RKO (cell line): ENCODE results near the gene ITPKB.
A peak's percentile ranks its signal among the peaks of the same experiment; 100 is the strongest.
"Not testable (repeated sequence)": the region's sequence is repeated elsewhere in the genome, so short reads cannot be mapped to it uniquely, and the experiment has no call there.

ENCODE experiments used
- DNase-seq: peaks from one replicate; pipeline ENCODE4 v3.0.0-alpha.2; 2016; ENCODE audit warnings: low spot score

ITPKB gene

DNA sequence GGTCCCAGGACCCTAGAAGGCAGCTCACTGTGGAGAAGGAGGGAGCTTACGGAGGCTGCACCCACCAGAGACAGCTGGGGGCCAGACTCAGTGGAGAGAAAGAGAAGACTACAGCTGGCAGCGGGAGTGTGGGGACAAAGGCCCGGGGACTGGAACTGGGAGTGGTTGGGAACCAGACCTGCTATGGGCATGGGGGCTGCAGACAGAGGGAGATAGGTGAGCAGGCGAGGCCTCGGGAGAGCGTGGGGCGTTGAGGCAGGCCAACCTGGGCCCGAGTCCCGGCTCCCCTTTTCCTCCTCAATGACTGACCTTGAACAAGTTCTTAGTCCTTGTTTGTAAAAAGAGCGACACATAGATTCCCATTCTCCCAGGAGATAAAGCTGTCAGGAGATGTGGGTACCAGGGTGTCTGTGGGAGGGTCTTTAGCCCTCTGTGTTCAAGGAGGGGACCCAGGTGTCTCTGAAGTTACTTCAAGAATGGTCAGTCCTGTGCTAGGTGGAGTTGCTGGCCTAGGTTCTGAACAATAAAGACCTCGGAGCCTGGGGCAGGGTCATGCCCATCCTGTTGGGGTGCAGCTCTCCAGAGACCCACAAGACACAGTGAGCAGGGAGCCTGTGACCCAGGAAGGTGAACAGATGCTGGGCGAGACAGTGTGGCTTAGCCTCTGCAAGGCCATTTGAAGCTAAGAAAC lies 87.9 kb downstream of the ITPKB start:
- DNase-seq, result no peak

DNA sequence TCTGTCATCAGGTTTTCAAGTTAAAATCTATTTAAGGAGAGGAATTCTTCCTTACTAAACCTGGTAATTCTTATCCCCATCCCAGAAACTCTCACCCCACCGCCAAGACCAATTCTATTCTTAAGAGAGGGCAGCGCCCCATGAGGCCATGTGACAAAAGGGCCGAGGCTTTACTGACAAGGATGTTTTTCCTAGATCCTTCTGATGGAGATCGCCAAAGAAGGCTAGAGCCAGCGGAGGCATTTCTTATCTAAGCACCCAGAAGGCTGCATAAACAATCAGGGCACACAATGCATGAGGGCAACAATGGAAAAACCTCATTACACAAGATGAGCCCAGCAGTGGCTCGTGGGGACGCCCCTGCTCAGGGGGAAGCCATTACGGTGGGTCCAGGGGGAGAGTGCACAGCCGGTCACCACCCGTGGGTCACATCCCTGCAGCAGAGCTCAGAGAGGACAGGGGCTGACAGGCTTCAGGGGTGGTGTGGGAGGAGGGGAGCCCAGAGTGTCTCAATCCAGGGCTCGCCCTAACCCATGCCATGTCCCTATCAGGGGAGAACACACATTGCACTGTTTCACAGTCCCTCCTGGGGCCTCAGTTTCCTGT lies 88.7 kb downstream of the ITPKB start:
- DNase-seq, result no peak

DNA sequence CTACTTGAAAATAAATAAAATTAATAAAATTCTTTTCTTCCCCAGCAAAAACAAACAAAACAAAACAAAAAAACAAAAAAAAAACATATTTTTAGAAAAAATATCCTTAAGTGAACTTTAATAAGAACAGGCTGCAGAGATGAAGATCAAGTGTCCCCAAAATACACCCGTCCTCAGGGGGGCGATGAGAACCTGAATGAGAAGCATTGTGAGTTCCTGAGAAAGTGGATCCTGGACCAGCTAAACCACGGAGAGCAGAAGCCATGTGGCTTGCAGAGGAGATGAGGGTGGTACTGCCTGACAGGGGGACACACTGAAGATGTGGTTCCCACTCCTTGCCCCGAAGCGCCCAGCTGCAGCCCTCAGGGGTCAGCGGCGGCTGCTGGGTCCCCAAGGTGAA lies 89.3 kb downstream of the ITPKB start:
- DNase-seq, result peak; percentile 9

DNA sequence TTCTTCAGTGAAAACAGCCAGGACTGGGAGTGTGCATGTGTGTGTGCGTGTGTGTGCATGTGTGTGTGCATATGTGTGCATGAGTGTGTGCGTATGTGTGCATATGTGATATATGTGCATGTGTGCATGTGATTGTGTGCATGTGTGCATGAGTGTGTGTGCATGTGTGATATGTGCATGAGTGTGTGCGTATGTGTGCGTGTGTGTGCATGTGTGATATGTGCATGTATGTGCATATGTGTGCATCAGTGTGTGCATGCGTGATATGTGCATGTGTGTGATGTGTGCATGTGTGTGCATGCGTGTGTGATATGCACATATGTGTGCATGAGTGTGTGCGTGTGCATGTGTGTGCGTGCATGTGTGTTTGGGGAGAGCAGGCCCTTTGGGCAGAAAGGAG lies 89.8 kb downstream of the ITPKB start:
- no peak for DNase-seq

DNA sequence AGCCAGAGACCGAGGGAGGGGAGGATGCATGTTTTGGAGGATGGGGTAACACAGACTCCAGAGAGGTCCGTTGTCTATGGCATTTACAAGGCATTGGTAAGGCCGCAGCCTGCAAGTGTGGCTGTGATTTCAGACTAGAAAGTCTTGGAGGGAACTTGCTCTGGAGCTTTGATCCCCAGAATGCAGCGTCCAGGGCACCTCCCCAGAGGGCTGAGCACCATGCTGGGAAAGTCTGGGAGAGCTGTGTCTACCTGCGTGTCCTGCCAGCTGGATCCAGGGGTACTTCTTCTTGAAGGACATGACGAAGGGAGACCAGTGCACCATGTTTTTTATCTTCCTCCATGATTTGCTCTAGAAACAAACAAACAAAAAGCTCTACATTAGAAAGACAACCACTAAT lies 90.7 kb downstream of the ITPKB start:
- DNase-seq, result no peak

DNA sequence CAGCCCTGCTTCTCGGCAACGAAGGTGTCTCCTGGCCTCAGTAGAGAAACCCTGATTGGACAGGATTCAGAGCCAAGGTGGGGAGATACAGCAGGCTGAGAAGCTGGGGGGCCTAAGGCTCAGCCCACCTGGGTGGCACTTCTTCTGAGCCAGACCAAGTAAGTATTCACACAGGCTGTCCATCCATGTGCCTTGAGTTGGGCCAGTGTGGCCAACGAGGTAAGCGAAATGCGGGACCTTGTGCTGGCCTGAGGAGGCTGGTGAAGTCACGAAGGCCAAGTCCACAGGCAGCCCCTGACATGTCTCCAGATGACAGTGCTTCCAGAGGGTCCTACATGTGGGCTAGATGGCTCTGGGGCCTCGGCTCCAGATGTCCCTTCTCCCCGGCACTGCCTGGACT lies 91.4 kb downstream of the ITPKB start:
- DNase-seq, result no peak

DNA sequence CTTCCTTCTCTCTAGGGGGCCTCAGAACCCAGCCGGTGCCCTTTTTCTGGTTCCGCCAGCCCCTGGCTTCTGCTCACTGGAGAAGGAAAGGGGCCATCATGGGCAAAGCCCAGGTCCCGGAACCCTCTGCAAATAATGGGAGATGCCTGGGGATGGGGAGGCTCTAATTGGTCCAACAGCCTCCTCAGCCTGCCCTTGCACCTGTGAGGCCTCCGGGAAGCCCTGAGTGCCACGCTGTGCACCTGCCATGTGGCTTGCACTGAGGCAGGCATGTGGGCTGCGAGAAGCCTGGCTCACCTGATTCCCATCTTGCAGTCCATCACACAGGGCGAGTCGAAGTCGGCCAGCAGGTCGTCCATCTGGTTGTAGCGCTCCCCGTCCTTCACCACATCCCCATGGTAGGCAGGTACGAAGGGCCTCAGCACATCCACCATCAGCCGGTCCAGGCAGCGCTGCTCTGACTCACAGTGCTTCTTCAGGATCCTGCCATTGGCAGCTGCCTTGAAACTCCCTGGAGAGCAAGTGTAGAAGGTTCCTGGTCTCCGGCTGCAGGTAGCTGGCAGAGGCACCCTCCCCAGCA lies 92.1 kb downstream of the ITPKB start:
- no peak for DNase-seq

DNA sequence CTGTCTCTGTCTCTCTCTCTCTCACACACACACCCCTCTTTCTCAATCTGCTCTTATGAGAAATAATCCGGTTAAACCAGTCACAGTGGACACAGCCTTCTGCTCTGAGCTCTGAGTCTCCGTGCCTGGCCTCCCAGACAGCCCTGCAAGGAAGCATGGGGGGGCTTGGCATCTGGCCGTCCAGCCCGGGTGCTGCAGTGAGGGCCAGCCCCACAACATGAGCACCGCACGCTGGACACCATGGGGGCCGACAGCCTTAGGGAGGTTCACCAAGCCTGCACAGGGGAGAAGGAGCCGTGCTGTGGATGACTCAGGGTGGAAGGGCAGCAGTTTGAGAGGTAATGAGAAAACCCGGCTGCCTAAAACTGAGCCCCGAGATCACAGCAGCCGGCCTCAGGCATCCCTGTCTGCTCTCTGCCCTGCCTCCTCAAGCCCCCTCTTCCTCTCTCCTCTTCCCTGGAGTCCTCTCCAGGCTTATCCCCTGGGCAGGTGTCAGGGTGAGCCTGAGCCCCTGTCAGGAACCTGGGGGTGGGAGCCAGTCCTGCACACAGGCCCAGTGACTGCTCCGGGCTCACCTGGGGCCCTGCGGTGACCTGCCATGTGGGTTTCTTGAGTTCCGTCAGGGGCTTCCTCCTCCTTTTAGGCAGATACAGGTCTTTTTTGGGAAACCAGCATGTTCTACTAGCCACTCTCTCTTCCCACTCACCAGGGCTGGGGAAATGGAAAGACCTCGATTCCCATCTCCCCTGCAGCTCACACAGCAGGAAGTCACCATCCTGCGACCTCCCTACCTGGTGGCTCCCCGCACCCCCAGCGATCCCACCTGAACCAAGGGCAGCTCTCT lies 92.8 kb downstream of the ITPKB start:
- no peak for DNase-seq

DNA sequence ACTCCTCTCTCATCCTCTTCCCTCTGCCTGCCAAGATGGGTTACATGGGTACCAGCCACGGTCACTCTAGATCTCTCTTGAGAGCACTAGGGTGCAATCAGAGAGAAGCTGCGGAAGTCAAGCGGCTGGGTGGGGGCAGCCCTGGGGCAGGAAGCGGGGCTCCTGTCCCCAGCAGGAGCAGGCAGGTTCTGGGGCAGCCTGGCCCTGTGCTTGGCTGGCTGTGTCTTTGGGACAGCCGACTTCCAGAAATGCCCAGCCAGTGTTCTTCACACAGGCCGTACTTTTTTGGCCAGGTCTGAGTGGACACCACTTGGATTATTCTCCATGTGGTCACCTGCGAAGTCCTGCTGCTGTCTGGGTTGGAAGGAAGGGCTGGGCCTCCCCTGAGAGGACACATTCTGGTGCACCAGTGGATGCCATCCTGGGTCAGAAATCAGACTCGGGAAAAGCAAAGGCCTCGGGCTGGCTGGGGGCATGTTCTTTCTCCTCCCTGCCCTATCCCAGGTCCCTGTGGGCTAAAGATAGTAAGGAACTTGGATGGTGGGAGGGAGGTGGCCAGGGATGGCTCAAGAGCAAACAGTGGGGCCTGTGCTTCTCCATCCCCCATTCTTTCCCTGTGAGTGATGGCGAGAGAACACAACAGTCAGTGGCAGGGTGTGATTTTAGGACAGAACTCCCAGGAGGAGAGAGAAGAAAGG lies 93.7 kb downstream of the ITPKB start:
- DNase-seq, result no peak

DNA sequence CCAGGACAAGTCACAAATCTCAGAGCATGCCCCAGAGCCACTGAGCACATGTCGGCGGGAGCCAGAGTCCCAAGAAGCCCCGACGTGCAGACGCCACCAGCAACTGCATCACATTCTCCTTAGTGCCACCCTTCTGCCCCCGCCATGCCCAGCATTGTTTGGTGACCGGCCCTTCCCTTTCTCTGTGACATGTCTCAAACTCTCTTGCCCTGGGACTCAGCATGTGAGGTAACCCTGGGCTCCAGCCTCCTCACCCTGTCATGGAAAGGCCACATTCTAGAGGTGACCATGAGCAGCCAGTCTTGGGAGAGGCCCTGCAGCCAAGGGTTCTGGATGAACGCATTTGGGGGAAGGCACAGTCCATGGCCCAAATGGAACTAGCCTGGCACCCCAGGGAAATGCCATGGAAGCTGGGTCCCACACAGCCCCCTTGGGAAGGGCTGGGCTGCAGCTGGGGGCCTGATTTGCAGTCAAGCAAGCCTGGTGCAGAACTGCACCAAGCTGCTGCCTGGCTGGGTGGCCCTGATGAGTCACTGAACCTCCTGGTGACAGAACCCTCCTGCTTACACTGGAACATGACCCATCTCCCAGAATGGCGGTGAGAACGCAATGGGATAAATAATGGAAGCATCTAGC lies 94.4 kb downstream of the ITPKB start:
- no peak for DNase-seq

DNA sequence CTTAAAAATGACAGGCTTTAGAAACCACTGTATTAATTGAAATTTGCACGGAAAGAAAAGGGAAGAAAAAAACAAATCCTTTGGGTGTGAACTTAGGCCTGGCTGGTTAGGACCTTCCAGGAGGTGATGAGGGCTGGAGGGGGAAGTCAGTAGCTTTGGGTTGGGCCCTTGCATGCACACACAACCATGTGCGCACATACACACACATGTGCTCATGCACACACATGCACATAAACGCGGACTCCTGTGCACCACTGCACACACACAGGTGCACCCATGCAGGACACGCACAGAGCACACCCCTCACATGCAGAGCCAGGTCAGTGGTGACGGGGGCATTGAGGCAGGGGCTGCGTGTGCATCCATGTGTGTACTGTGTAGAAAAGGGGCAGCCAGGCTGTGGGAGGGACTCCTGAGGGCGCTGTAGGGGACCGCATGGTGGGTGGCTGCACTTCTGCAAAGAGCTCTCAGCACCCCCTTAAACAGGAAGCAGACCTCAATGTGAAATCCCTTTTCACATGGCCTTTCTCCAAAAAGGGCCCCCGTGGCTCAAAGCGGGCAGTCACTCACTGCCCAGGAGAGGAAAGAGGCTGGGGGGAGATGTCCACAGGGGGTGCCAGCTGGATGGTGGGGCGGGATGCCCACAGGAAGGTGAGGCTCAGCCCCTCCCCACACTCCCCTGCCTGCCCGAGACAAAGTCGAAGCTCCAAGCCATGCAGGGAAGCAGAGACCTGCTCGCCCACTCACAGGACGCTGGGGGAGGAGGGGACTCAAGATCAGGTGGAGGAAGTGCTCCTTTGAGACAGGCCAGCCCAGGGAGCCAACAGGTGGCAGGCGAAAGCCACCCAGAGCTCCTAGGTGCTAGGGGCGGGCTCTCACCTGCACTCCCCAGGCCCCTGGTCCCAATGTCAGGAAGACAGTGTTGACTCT lies 95.2 kb downstream of the ITPKB start:
- no peak for DNase-seq

DNA sequence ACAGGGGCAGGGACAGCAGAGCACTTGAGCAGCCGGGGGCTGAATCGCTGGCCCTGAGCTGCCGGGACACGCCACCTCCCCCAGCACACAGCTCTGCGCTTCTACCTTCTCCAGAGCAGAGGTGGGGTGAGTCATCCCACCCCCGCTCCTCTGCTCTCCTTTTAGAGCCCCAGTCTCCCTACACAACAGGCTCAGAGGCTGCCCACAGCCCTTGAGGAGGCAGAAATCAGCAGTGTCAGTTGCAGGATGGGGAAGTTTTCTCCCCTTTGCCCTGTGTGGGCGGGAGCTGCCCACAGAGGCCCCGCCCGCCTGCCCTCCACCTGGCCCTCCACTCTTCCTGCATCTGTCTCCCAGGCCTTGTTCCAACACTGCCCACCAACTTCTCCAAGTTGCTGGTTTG lies 95.9 kb downstream of the ITPKB start:
- DNase-seq, result no peak

DNA sequence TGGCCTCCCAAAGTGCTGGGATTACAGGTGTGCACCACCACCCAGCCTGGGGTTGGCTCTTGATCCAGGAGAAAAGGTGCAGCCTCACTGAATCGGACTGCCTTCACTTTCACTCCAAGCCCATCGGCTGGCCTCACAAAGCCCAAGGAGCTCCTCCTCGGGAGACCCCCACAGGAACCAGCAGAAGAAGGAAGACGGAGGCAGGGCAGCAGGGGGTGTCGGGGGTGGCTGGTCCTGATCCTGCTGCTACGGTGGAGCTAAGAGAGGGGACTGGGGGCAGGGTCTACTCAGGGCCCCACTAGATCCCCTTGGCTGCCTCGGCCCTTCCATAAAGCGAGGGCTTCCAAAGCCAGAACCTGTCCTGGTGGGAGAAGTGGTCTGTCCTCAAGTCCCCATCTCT lies 96.7 kb downstream of the ITPKB start:
- no peak for DNase-seq

DNA sequence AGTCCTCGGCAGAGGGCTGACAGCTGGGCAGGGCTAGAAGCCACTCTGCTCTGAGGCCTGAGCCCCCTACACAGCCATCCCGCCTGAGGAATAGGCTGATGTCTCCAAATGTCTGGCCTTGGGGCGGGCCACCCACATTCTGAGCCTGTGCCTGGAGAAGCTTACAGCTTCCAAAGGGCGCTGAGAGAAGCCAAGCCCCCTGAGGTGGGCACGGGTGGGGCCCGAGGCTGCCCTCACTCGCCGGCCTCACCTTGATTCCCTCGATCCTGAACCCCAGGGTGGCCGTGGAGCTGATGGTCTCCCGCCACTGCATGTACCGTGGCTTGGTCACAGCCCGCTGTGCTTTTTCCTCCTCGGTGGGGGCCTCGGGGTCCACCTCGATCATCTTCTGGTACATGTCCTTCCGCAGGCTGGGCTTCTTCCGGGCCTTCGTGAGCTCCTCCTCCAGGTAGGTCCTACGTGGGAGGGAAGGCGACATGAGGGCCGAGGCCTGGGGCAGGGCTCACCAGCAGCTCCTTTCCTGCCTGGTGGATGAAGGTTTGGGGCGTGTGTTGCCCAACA lies 97.3 kb downstream of the ITPKB start:
- DNase-seq, result no peak

DNA sequence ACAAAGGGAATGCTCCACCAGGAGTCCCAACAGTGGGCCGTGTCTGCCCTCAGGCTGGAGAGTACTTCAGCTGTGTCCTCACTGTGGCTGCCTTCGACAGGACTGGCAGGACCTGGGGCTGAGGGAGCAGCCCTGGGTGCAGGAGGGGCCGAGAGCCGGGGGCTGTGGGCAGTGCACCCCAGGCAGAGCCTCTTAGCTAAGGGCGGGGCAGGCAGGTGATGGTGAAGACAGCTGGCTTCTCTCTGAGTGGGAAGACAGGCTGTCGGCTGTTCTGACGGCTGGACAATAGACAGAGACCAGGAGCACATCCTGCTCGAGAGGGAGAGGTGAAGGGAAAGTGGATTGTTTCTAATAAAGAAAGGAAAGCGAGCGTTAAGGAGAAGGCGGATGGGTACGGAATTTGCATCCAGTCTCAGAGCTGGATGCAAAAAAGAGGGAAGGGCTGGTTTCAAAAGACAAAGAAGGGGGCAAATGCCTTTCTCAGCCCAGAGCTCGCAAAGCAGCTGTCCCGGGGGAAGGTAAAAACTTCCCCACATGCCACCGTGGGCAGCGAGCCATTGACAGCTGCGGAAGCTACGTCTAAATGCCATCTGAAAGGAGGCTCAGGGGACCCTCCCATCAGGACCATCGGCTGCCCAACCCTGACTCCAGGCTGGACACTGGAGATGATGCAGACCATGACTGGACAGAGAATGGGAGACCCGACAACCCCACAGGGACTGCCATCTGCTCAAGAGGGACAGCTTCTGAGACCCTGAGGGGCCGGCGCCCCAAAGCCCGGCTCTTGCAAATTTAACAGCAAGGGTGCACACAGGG lies 98.6 kb downstream of the ITPKB start:
- DNase-seq, result no peak

DNA sequence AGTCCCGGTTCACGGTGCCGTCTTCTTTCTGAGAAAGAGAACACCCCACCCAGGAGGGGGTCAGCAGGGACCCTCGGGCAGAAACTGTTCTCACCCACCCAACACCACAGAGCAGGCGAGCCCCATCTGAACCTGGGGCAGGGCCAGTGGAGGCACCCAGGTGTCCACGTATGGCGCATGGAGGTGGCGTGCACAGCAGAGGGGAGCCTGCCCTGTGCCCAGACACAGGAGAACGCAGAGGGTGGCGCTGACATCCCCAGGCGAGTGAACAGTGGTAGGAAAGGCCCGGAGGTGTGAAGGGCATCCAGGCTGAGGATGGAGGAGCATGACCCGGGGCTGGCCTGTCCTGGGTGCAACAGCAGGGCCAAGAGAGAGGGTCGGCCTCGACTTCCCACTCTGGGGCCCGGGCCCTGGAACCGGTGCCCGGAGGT lies 99.4 kb downstream of the ITPKB start:
- DNase-seq, result no peak

DNA sequence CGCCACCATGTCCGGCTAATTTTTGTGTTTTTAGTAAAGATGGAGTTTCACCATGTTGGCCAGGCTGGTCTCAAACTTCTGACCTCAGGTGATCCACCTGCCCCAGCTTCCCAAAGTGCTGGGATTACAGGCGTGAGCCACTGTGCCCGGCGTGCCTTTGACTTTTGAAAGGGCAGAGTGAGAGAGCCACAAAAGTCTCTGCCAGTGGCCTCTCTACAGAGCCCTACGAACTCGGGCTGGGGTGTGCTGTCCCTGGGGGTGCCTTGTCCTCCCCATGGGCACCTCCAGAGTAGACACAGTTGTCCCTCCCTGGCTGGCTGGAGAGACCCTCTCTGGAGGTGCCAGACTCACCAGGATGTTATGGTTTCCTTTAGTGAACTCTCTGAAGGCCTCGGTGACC lies 99.9 kb downstream of the ITPKB start:
- DNase-seq, result not testable (repeated sequence)

DNA sequence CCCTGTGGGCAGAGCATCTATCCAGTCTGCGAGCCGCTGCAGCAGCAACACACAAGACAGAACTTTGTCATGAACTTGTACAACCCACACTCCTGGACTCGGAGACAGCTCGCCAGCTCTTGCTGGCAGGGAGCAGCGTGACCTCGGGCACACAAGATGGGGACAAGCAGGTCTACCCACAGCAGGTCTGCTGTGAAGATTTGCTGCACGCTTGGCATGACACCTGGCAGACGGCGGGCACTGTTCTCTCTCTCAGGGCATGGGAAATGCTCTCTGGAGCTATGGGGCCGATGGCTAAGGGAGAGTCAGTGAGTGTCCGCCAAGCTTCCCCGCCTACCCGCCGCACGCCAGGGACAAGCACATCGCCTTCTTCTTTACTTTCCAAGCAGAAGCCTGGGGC lies 100.5 kb downstream of the ITPKB start:
- DNase-seq, result no peak

DNA sequence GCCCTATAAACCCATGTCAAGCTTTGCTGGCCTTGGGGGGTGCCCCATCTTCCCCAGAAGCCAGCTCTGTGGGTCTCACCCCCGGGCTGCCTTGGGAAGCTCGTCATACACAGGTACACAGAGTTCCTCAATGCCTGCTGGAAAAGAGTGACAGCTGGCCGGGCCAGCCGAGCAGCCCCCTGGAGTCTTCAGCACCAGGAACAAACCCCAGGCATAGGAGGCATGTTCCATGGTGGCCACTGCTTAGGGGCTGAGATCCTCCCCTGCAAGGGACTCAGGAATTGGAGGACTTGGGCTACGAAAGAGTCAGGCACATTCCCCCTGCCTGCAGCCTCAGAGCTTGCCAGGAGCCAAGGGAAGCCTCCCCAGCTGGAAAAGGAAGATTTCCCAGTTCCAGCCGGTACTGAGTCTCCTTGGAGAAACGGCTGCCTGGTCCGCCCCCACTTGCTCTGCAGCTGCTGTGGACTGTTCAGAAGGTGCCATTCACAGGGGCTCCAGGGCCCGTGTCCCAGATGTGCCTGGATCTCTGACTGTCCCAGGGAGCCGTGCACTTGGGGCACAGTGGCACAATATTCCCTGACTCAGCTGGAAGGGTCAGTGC lies 101.0 kb downstream of the ITPKB start:
- DNase-seq, result no peak
